ENCODE data around the gene OIP5. TPM values are rescaled to one million over a fixed set of nuclear protein-coding genes. Genes with fewer than 3 reads are reported as not detected.
"Not testable (repeated sequence)": the region's sequence is repeated elsewhere in the genome, so short reads cannot be mapped to it uniquely, and the experiment has no call there.

OIP5 gene
- total RNA-seq, 4 donors from 2014 or later = 0.46 to 0.48 TPM; not detected in 2

GRCh38 chr15:41333026-41333562, 703 bp upstream of the OIP5 start:
- ATAC-seq (ENCODE audit: low FRiP score) (peak; percentile 29), DNase-seq (ENCODE audit: low spot score) (no peak)
- no peak for TF ChIP-seq CTCF (IDR thresholded peaks at IDR 0.05)

GRCh38 chr15:41331833-41332193, 578 bp downstream of the OIP5 start:
- DNase-seq (ENCODE audit: low spot score) = peak; percentile 25
- ATAC-seq (ENCODE audit: low FRiP score) = peak; percentile 81
- peak in 1 of 3 donors; percentile 62 for TF ChIP-seq CTCF (IDR thresholded peaks at IDR 0.05)

GRCh38 chr15:41331281-41331680, 1.1 kb downstream of the OIP5 start:
- TF ChIP-seq CTCF (IDR thresholded peaks at IDR 0.05) = no peak
- DNase-seq (ENCODE audit: low spot score) (no peak), ATAC-seq (ENCODE audit: low FRiP score) (no peak)

GRCh38 chr15:41323611-41324010, 8.8 kb downstream of the OIP5 start:
- no peak for ATAC-seq (ENCODE audit: low FRiP score)
- no peak for TF ChIP-seq CTCF (IDR thresholded peaks at IDR 0.05)
- DNase-seq (ENCODE audit: low spot score) = no peak

GRCh38 chr15:41320805-41321330, 11.5 kb downstream of the OIP5 start:
- not testable (repeated sequence) for ATAC-seq (ENCODE audit: low FRiP score); DNase-seq (ENCODE audit: low spot score)

- ATAC-seq (ENCODE audit: low FRiP score) (no peak), DNase-seq (ENCODE audit: low spot score) (no peak)
- no peak for TF ChIP-seq CTCF (IDR thresholded peaks at IDR 0.05)
These were observed 23.0 kb downstream of the OIP5 start for GRCh38 chr15:41309226-41309905.

- ATAC-seq (ENCODE audit: low FRiP score) (no peak), DNase-seq (ENCODE audit: low spot score) (no peak)
- TF ChIP-seq CTCF (IDR thresholded peaks at IDR 0.05) = no peak
These were observed 24.7 kb downstream of the OIP5 start for GRCh38 chr15:41307679-41308078.
